KMS-11 (cell line): ENCODE results near the gene FAM168A.

Source experiments
- H2AFZ ChIP-seq: fragments of 200-600 bp; sonication (generic); 2 replicates; pipeline ENCODE4 v1.6.1; 2016; ENCODE audit warnings: antibody characterized with exemption, mixed run types, low read depth
- H3K27ac ChIP-seq: fragments of 200-600 bp; sonication (generic); 2 replicates; pipeline ENCODE4 v1.6.1; 2016; ENCODE audit warnings: mild to moderate bottlenecking, mixed run types
- H3K27me3 ChIP-seq: fragments of 200-600 bp; sonication (generic); 2 replicates; pipeline ENCODE4 v1.6.1; 2017; ENCODE audit warnings: mild to moderate bottlenecking, low read depth, mixed run types, moderate library complexity; ENCODE audit not compliant: insufficient read depth
- H3K36me3 ChIP-seq: fragments of 200-600 bp; sonication (generic); 2 replicates; pipeline ENCODE4 v1.6.1; 2017; ENCODE audit warnings: mild to moderate bottlenecking, mixed run types; ENCODE audit not compliant: insufficient read depth
- H3K4me1 ChIP-seq: fragments of 200-600 bp; sonication (generic); 2 replicates; pipeline ENCODE4 v1.6.1; 2016; ENCODE audit warnings: mild to moderate bottlenecking, low read depth, mixed run types; ENCODE audit not compliant: poor library complexity, severe bottlenecking
- H3K4me2 ChIP-seq: fragments of 200-600 bp; sonication (generic); 2 replicates; pipeline ENCODE4 v1.7.0; 2016; ENCODE audit warnings: mild to moderate bottlenecking, mixed run types
- H3K4me3 ChIP-seq: fragments of 200-600 bp; sonication (generic); IDR thresholded peaks from 2 replicates; pipeline ENCODE4 v1.6.1; 2017; ENCODE audit warnings: low read depth, low read length, mixed read lengths; ENCODE audit not compliant: insufficient read depth
- H3K79me2 ChIP-seq: fragments of 200-600 bp; sonication (generic); 2 replicates; pipeline ENCODE4 v1.6.1; 2016; ENCODE audit warnings: low read depth, mixed run types; ENCODE audit not compliant: insufficient read depth
- H3K9ac ChIP-seq: fragments of 200-600 bp; sonication (generic); 2 replicates; pipeline ENCODE4 v1.6.1; 2016; ENCODE audit warnings: mild to moderate bottlenecking, mixed run types
- H4K20me1 ChIP-seq: fragments of 200-600 bp; sonication (generic); 2 replicates; pipeline ENCODE4 v1.6.1; 2016; ENCODE audit warnings: mild to moderate bottlenecking, mixed run types; ENCODE audit not compliant: insufficient read depth
- TF ChIP-seq, protein P1 (sequence below): fragments of 200-600 bp; sonication (generic); conservative IDR thresholded peaks from 2 replicates; pipeline ENCODE4 v1.6.1; 2017; ENCODE audit warnings: low read depth, mild to moderate bottlenecking, antibody characterized with exemption, low read length, moderate library complexity, mixed read lengths

The FAM168A gene

DNA sequence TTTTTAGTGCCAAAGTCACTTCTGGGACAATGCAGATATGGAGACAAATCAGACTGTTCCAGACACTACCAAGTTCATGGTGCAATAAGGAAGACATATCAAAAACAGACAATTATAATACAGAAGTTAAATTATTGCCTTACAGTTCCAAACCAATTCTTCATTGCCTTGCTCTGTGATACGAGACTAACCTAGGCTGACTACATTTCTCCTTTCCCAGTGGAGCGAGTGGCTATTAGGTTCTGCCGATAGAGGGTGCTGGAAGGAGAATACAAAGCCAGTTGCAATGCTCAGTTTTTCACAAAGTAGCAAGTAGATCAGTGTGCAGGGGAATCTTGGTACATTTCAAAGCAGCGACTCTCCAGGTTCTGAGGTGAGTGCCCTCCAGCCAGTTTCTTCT is 67.8 kb downstream of the FAM168A start:
- H3K4me2 ChIP-seq: no peak overlapping the region
- no peaks in the 10 kb centered on the region for H3K27me3 ChIP-seq
- no peaks in the 10 kb centered on the region for H3K4me1 ChIP-seq
- H3K36me3 ChIP-seq: no peaks in the 10 kb centered on the region
- no peak overlapping the region for H3K9ac ChIP-seq
- no peaks in the 10 kb centered on the region for H3K79me2 ChIP-seq
- H3K4me3 ChIP-seq: no peak overlapping the region
- H2AFZ ChIP-seq: no peak overlapping the region
- no peaks in the 10 kb centered on the region for H4K20me1 ChIP-seq
- TF ChIP-seq, protein P1, sequence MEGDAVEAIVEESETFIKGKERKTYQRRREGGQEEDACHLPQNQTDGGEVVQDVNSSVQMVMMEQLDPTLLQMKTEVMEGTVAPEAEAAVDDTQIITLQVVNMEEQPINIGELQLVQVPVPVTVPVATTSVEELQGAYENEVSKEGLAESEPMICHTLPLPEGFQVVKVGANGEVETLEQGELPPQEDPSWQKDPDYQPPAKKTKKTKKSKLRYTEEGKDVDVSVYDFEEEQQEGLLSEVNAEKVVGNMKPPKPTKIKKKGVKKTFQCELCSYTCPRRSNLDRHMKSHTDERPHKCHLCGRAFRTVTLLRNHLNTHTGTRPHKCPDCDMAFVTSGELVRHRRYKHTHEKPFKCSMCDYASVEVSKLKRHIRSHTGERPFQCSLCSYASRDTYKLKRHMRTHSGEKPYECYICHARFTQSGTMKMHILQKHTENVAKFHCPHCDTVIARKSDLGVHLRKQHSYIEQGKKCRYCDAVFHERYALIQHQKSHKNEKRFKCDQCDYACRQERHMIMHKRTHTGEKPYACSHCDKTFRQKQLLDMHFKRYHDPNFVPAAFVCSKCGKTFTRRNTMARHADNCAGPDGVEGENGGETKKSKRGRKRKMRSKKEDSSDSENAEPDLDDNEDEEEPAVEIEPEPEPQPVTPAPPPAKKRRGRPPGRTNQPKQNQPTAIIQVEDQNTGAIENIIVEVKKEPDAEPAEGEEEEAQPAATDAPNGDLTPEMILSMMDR: no peak
- H3K27ac ChIP-seq: no peak overlapping the region

DNA sequence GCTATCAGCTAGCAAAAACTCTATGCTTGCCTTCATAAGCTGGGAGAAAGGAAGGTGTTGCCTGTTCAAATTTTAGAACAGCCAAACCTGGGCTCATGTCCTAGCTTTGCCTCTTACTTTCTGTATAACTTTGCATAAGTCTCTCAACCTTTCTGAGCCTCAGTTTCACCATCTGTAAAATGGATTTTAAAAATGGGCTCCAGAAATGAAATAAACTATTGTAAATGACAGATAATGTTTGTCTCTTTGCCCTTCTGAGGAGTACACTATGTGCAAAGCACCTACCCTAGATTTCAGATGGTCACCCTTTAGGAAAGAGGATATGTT is 68.7 kb downstream of the FAM168A start:
- H2AFZ ChIP-seq: no peak overlapping the region
- H4K20me1 ChIP-seq: no peaks in the 10 kb centered on the region
- H3K27me3 ChIP-seq: no peaks in the 10 kb centered on the region
- H3K9ac ChIP-seq: no peak overlapping the region
- H3K4me3 ChIP-seq: no peak overlapping the region
- no peaks in the 10 kb centered on the region for H3K36me3 ChIP-seq
- H3K79me2 ChIP-seq: no peaks in the 10 kb centered on the region
- no peak overlapping the region for H3K27ac ChIP-seq
- no peak overlapping the region for H3K4me2 ChIP-seq
- TF ChIP-seq, protein P1: no peak
- no peaks in the 10 kb centered on the region for H3K4me1 ChIP-seq

DNA sequence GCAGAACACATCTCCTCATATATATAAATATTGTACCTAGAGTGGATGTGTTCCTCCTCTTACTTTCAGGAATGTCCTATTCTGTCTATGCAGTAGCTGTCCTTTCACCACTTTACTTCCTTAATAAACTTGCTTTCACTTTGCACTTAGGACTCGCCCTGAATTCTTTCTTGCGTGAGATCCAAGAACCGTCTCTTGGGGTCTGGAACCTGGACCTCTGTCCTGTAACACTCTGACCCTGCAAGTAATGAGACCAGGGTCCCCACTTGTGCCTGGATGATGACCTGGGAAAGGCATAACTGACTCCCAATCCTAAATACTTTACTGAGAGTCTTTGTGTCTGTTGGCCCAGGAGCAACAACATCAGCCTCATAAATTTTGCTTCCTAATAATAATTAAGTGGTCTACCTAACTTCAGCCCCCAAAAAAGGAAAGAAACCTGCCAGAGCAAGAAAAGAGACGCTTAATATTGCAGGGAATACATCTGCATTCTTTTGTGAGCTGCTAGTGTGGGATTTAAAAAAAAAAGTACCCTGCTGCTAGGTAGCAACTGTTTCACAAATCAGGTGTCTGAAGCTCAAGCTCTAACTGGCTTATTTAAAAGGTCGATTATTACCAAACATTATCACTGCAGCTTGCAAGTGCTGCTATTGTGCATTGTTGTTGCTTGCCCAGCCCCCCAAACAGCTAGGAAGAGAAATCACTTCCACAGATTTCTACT is 69.3 kb downstream of the FAM168A start:
- no peak overlapping the region for H2AFZ ChIP-seq
- no peaks in the 10 kb centered on the region for H3K27me3 ChIP-seq
- no peak overlapping the region for H3K27ac ChIP-seq
- no peaks in the 10 kb centered on the region for H3K36me3 ChIP-seq
- no peaks in the 10 kb centered on the region for H4K20me1 ChIP-seq
- no peak overlapping the region for H3K4me3 ChIP-seq
- TF ChIP-seq, protein P1: no peak
- no peaks in the 10 kb centered on the region for H3K79me2 ChIP-seq
- H3K4me2 ChIP-seq: no peak overlapping the region
- no peak overlapping the region for H3K9ac ChIP-seq
- no peaks in the 10 kb centered on the region for H3K4me1 ChIP-seq

DNA sequence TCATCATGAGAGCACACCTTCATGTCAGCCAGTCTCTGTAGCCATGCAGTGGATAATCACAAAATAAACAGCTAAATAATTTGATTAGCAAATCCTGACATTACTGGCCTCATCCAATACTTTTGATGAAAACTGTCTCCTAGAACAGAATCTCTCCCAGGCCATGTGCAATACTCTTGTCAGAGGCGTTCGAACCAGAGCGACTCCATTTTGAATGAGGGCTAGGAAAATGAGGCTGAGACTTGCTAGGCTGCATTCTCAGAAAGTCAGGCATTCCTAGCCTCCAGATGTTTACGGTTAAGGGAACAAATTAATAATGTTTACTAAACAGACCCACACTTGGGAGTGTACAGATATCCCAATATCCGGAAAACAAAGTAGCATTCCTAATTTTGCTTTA is 69.9 kb downstream of the FAM168A start:
- H3K36me3 ChIP-seq: no peaks in the 10 kb centered on the region
- no peaks in the 10 kb centered on the region for H4K20me1 ChIP-seq
- no peak overlapping the region for H3K4me2 ChIP-seq
- no peak overlapping the region for H3K27ac ChIP-seq
- H3K79me2 ChIP-seq: no peaks in the 10 kb centered on the region
- no peaks in the 10 kb centered on the region for H3K4me1 ChIP-seq
- H2AFZ ChIP-seq: no peak overlapping the region
- H3K27me3 ChIP-seq: no peaks in the 10 kb centered on the region
- no peak overlapping the region for H3K4me3 ChIP-seq
- no peak overlapping the region for H3K9ac ChIP-seq
- TF ChIP-seq, protein P1: no peak
